ENCODE measurements around the gene CLCN1.
"Not testable (repeated sequence)": the region's sequence is repeated elsewhere in the genome, so short reads cannot be mapped to it uniquely, and the experiment has no call there.

Gene CLCN1

GRCh38 chr7:143315776-143316175 lies at the start of gene CLCN1:
Gene CLCN1, plus strand, starts transcription at chr7:143316111. Its CDS starts 102 bp downstream, at chr7:143316213.
- DNase-seq (ENCODE audit: low read depth) = no peak

GRCh38 chr7:143269251-143269650 lies 46.7 kb upstream of the CLCN1 start:
- DNase-seq (ENCODE audit: low read depth) = no peak

GRCh38 chr7:143271240-143271639 lies 44.7 kb upstream of the CLCN1 start:
- DNase-seq (ENCODE audit: low read depth) = no peak

- no peak for DNase-seq (ENCODE audit: low read depth)
These were observed 43.0 kb upstream of the CLCN1 start for GRCh38 chr7:143272871-143273270.

- DNase-seq (ENCODE audit: low read depth) = peak; percentile 26
These were observed 36.5 kb upstream of the CLCN1 start for GRCh38 chr7:143279186-143280098.

GRCh38 chr7:143280160-143280559 lies 35.8 kb upstream of the CLCN1 start:
- DNase-seq (ENCODE audit: low read depth) = no peak

- no peak for DNase-seq (ENCODE audit: low read depth)
These were observed 35.3 kb upstream of the CLCN1 start for GRCh38 chr7:143280566-143280965.

GRCh38 chr7:143281529-143281928 lies 34.4 kb upstream of the CLCN1 start:
- no peak for DNase-seq (ENCODE audit: low read depth)

GRCh38 chr7:143282124-143282523 lies 33.8 kb upstream of the CLCN1 start:
- no peak for DNase-seq (ENCODE audit: low read depth)

GRCh38 chr7:143283381-143283780 lies 32.5 kb upstream of the CLCN1 start:
- no peak for DNase-seq (ENCODE audit: low read depth)

GRCh38 chr7:143284591-143285469 lies 31.1 kb upstream of the CLCN1 start, which contains the start of gene TMEM139:
Gene TMEM139, plus strand, starts transcription at chr7:143284958. Its CDS starts 1,000 bp downstream, at chr7:143285958.
- no peak for DNase-seq (ENCODE audit: low read depth)

GRCh38 chr7:143285470-143285778 lies 30.5 kb upstream of the CLCN1 start:
- no peak for DNase-seq (ENCODE audit: low read depth)

- no peak for DNase-seq (ENCODE audit: low read depth)
These were observed 29.9 kb upstream of the CLCN1 start for GRCh38 chr7:143285806-143286521.

GRCh38 chr7:143286522-143286890 lies 29.4 kb upstream of the CLCN1 start:
- no peak for DNase-seq (ENCODE audit: low read depth)

GRCh38 chr7:143287339-143287934 lies 28.5 kb upstream of the CLCN1 start:
- no peak for DNase-seq (ENCODE audit: low read depth)

GRCh38 chr7:143287935-143288826 lies 27.7 kb upstream of the CLCN1 start, which contains the start of gene CASP2:
Gene CASP2, plus strand, starts transcription at chr7:143288351. Its CDS starts 105 bp downstream, at chr7:143288456.
- DNase-seq (ENCODE audit: low read depth) = peak; percentile 96

- DNase-seq (ENCODE audit: low read depth) = no peak
These were observed 27.1 kb upstream of the CLCN1 start for GRCh38 chr7:143288836-143289235.

GRCh38 chr7:143289421-143289820 lies 26.5 kb upstream of the CLCN1 start:
- no peak for DNase-seq (ENCODE audit: low read depth)

GRCh38 chr7:143289888-143290287 lies 26.0 kb upstream of the CLCN1 start:
- not testable (repeated sequence) for DNase-seq (ENCODE audit: low read depth)

- no peak for DNase-seq (ENCODE audit: low read depth)
These were observed 25.6 kb upstream of the CLCN1 start for GRCh38 chr7:143290293-143290692.

GRCh38 chr7:143292876-143293275 lies 23.0 kb upstream of the CLCN1 start:
- DNase-seq (ENCODE audit: low read depth) = no peak

Measured in fibroblast of the conjunctiva (primary cell).